GM23338 (cell line): Measurements from ENCODE around the gene IL13RA2. TPM values are rescaled to one million over a fixed set of nuclear protein-coding genes. Genes with fewer than 3 reads are reported as not detected.

ENCODE experiments used
- ATAC-seq: fragments of 200-7000 bp; cut with Tn5 transposase; 3 replicates; pipeline ENCODE4 v1.9.1; 2020
- DNase-seq: peaks from one replicate; pipeline ENCODE4 v3.0.0-alpha.2; 2015; ENCODE audit warnings: low spot score
- H2AFZ ChIP-seq: fragments of 200-600 bp; sonication (generic); 2 replicates; pipeline ENCODE4 v1.8.0; 2016; ENCODE audit warnings: antibody characterized with exemption, mild to moderate bottlenecking, moderate library complexity
- H3F3A ChIP-seq: fragments of 200-600 bp; sonication (generic); replicated peaks from 2 replicates; pipeline ENCODE4 v1.8.0; 2017; ENCODE audit warnings: antibody characterized with exemption, mixed run types, low read depth
- H3K27ac ChIP-seq: fragments of 200-600 bp; sonication (generic); 2 replicates; pipeline ENCODE4 v1.6.1; 2016; ENCODE audit warnings: low read depth
- H3K27me3 ChIP-seq: fragments of 200-600 bp; sonication (generic); 2 replicates; pipeline ENCODE4 v1.8.0; 2016; ENCODE audit warnings: mild to moderate bottlenecking, mixed run types, moderate library complexity; ENCODE audit not compliant: insufficient read depth
- H3K36me3 ChIP-seq: fragments of 200-600 bp; sonication (generic); 2 replicates; pipeline ENCODE4 v1.8.0; 2016; ENCODE audit warnings: mild to moderate bottlenecking; ENCODE audit not compliant: insufficient read depth
- H3K4me1 ChIP-seq: fragments of 200-600 bp; sonication (generic); 2 replicates; pipeline ENCODE4 v1.8.0; 2016; ENCODE audit warnings: mild to moderate bottlenecking, moderate library complexity; ENCODE audit not compliant: insufficient read depth
- H3K4me2 ChIP-seq: fragments of 200-600 bp; sonication (generic); 2 replicates; pipeline ENCODE4 v1.7.1; 2017; ENCODE audit warnings: mixed run types
- H3K4me3 ChIP-seq: fragments of 200-600 bp; sonication (generic); 2 replicates; pipeline ENCODE4 v1.6.1; 2016; ENCODE audit warnings: mixed run types
- H3K79me2 ChIP-seq: fragments of 200-600 bp; sonication (generic); replicated peaks from 2 replicates; pipeline ENCODE4 v1.8.0; 2017; ENCODE audit warnings: mild to moderate bottlenecking; ENCODE audit not compliant: insufficient read depth
- H3K9me2 ChIP-seq: fragments of 200-600 bp; sonication (generic); 2 replicates; pipeline ENCODE4 v1.8.0; 2017; ENCODE audit not compliant: insufficient read depth
- H4K20me1 ChIP-seq: fragments of 200-600 bp; sonication (generic); replicated peaks from 2 replicates; pipeline ENCODE4 v1.8.0; 2017; ENCODE audit warnings: mild to moderate bottlenecking; ENCODE audit not compliant: insufficient read depth
- H3K27ac Mint-ChIP-seq: 2 replicates; pipeline ENCODE4 v1.8.0; 2020; ENCODE audit warnings: inconsistent platforms, mild to moderate bottlenecking, moderate library complexity, mixed read lengths
- H3K27me3 Mint-ChIP-seq: 3 replicates; pipeline ENCODE4 v1.8.0; 2022; ENCODE audit warnings: low read depth, mild to moderate bottlenecking, moderate library complexity, mixed read lengths, inconsistent platforms; ENCODE audit not compliant: insufficient read depth, poor library complexity
- H3K36me3 Mint-ChIP-seq: 3 replicates; pipeline ENCODE4 v1.8.0; 2021; ENCODE audit warnings: low read depth, mild to moderate bottlenecking, inconsistent platforms, moderate library complexity, mixed read lengths
- H3K4me1 Mint-ChIP-seq: 3 replicates; pipeline ENCODE4 v1.8.0; 2020; ENCODE audit warnings: mild to moderate bottlenecking, inconsistent platforms, mixed read lengths
- H3K4me3 Mint-ChIP-seq: 3 replicates; pipeline ENCODE4 v1.8.0; 2021; ENCODE audit warnings: moderate library complexity, mild to moderate bottlenecking, inconsistent platforms, mixed read lengths
- H3K9me3 Mint-ChIP-seq: 3 replicates; pipeline ENCODE4 v1.8.0; 2020; ENCODE audit warnings: moderate library complexity, mild to moderate bottlenecking, inconsistent platforms, mixed read lengths
- CREB1 ChIP-seq: fragments of 250-450 bp; sonication (Bioruptor Pico); IDR thresholded peaks from 2 replicates; pipeline ENCODE4 v1.5.0; 2020; ENCODE audit warnings: low read depth, mild to moderate bottlenecking, moderate library complexity
- CTCF ChIP-seq, 2 experiments: fragments of 200-600 bp in 1 of 2; sonication (generic) in 1 of 2; conservative IDR thresholded peaks; 2 replicates each; pipeline versions ENCODE4 v1.5.1 to v1.6.1; 2016 to 2017; ENCODE audit warnings: antibody characterized with exemption in 2 of 2, low read depth in 2 of 2, mild to moderate bottlenecking in 2 of 2, moderate library complexity in 1 of 2
- EZH2 ChIP-seq: fragments of 200-600 bp; sonication (generic); IDR thresholded peaks from one replicate; pipeline ENCODE4 v1.8.0; 2017; ENCODE audit warnings: antibody characterized with exemption, mild to moderate bottlenecking, low read depth; ENCODE audit not compliant: unreplicated experiment
- EZH2phosphoT487 ChIP-seq: fragments of 200-600 bp; sonication (generic); IDR thresholded peaks from one replicate; pipeline ENCODE4 v1.8.1; 2018; ENCODE audit warnings: antibody characterized with exemption; ENCODE audit not compliant: unreplicated experiment
- JUNB ChIP-seq: IDR thresholded peaks from one replicate; pipeline ENCODE4 v1.6.1; 2016; ENCODE audit warnings: antibody characterized with exemption; ENCODE audit not compliant: unreplicated experiment
- NANOG ChIP-seq: IDR thresholded peaks from 2 replicates; pipeline ENCODE4 v1.6.1; 2016; ENCODE audit warnings: antibody characterized with exemption, borderline replicate concordance
- POLR2AphosphoS5 ChIP-seq: IDR thresholded peaks from 2 replicates; pipeline ENCODE4 v1.6.1; 2016; ENCODE audit warnings: antibody characterized with exemption, low read depth
- STAT1 ChIP-seq: IDR thresholded peaks from one replicate; pipeline ENCODE4 v1.6.1; 2016; ENCODE audit warnings: antibody characterized with exemption; ENCODE audit not compliant: unreplicated experiment
- ZNF114 ChIP-seq: fragments of 250-450 bp; sonication (Bioruptor Pico); IDR thresholded peaks from 2 replicates; pipeline ENCODE4 v1.5.0; 2020; ENCODE audit warnings: mild to moderate bottlenecking, moderate library complexity
- polyA plus RNA-seq: library from polyadenylated mRNA; unstranded; fragments of >200 nt; fragmentation: Nextera tagmentation; extraction: Ambion mirVana; gene quantifications from 2 replicates; pipeline ENCODE4 v1.2.1, GENCODE V29; 2016
- total RNA-seq: library from RNA; depleted of rRNA; stranded (reverse); fragments of >200 nt; shearing (Covaris generic); gene quantifications from 2 replicates; pipeline ENCODE4 v1.2.3, GENCODE V29; 2014
- TF ChIP-seq, protein P1 (sequence below): fragments of 250-450 bp; sonication (Bioruptor Pico); IDR thresholded peaks from 2 replicates; pipeline ENCODE4 v1.5.0; 2020; ENCODE audit warnings: mild to moderate bottlenecking, moderate library complexity

The IL13RA2 gene
- total and polyA plus RNA-seq, 2 experiments from 2014 or later: not detected

DNA sequence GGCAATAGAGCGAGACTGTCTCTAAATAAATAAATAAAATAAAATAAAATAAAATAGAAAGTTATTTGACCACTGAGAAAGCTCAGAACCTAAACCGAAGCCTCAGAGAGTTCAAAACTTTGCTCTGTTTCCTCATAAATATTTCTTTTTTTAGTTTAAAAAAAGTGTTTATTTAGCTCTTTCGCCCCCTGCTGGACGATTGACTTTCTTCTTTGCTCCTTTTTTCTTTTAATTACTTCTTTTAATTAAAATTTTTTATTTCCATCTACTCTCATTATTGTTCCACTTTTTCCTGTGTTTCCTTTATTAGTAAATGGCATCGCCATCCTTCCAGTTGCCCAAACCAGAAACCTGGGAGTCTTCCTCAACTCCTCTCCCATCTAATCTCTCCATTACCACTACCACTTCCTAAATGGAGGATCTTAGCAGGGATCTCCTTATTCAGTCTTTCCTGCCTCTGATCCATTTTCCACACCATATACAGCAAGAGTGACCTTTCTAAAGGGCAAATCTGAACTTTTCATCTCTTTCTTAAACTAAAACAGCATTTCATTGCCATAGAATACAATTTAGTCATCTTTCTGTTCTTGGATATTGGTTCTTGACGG, 728 bp upstream of the IL13RA2 start:
- ATAC-seq (no peak), DNase-seq (peak; percentile 66)
- H4K20me1 ChIP-seq: no peaks in the 10 kb centered on the region
- no peak overlapping the region for H3K27ac ChIP-seq
- Mint-ChIP-seq H3K4me1 (no peaks in the 10 kb centered on the region), H3K36me3 (no peaks in the 10 kb centered on the region), H3K27ac (no peak overlapping the region), H3K4me3 (no peak overlapping the region), H3K9me3 (no peaks in the 10 kb centered on the region), H3K27me3 (no peaks in the 10 kb centered on the region)
- no peaks in the 10 kb centered on the region for H3K4me1 ChIP-seq
- no peak for TF ChIP-seq EZH2phosphoT487
- TF ChIP-seq CTCF (conservative IDR thresholded peaks at IDR 0.05; ENCODE audit: low read depth in 2 of 2): peak in 1 of 2 experiments; percentile 45; a peak in 2 of 4 replicates
- H3K4me3 ChIP-seq: no peak overlapping the region
- no peaks in the 10 kb centered on the region for H3K9me2 ChIP-seq
- H2AFZ ChIP-seq: no peak overlapping the region; the same call in 1 of the 2 replicates
- no peaks in the 10 kb centered on the region for H3K27me3 ChIP-seq
- no peaks in the 10 kb centered on the region for H3K36me3 ChIP-seq
- H3K79me2 ChIP-seq: no peaks in the 10 kb centered on the region
- H3F3A ChIP-seq: no peaks in the 10 kb centered on the region
- H3K4me2 ChIP-seq: no peak overlapping the region

GRCh38 chrX:115013705-115014104, 3.7 kb downstream of the IL13RA2 start:
- Mint-ChIP-seq H3K4me1 (no peaks in the 10 kb centered on the region), H3K36me3 (no peaks in the 10 kb centered on the region), H3K9me3 (no peaks in the 10 kb centered on the region), H3K27me3 (no peaks in the 10 kb centered on the region), H3K4me3 (no peak overlapping the region), H3K27ac (no peak overlapping the region)
- Histone ChIP-seq H4K20me1 (no peaks in the 10 kb centered on the region), H3K27me3 (no peaks in the 10 kb centered on the region), H3K79me2 (no peaks in the 10 kb centered on the region), H3K27ac (no peak overlapping the region), H3F3A (no peaks in the 10 kb centered on the region), H2AFZ (no peak overlapping the region), H3K4me3 (no peak overlapping the region), H3K36me3 (no peaks in the 10 kb centered on the region), H3K9me2 (no peaks in the 10 kb centered on the region), H3K4me2 (no peak overlapping the region), H3K4me1 (no peaks in the 10 kb centered on the region)
- TF ChIP-seq NANOG (no peak), CREB1 (CRISPR knock-in tag) (no peak), STAT1 (no peak), CTCF (conservative IDR thresholded peaks at IDR 0.05; ENCODE audit: low read depth in 2 of 2) (no peak), ZNF114 (CRISPR knock-in tag) (no peak), POLR2AphosphoS5 (no peak), JUNB (no peak), EZH2phosphoT487 (no peak), EZH2 (no peak)
- TF ChIP-seq, protein P1, sequence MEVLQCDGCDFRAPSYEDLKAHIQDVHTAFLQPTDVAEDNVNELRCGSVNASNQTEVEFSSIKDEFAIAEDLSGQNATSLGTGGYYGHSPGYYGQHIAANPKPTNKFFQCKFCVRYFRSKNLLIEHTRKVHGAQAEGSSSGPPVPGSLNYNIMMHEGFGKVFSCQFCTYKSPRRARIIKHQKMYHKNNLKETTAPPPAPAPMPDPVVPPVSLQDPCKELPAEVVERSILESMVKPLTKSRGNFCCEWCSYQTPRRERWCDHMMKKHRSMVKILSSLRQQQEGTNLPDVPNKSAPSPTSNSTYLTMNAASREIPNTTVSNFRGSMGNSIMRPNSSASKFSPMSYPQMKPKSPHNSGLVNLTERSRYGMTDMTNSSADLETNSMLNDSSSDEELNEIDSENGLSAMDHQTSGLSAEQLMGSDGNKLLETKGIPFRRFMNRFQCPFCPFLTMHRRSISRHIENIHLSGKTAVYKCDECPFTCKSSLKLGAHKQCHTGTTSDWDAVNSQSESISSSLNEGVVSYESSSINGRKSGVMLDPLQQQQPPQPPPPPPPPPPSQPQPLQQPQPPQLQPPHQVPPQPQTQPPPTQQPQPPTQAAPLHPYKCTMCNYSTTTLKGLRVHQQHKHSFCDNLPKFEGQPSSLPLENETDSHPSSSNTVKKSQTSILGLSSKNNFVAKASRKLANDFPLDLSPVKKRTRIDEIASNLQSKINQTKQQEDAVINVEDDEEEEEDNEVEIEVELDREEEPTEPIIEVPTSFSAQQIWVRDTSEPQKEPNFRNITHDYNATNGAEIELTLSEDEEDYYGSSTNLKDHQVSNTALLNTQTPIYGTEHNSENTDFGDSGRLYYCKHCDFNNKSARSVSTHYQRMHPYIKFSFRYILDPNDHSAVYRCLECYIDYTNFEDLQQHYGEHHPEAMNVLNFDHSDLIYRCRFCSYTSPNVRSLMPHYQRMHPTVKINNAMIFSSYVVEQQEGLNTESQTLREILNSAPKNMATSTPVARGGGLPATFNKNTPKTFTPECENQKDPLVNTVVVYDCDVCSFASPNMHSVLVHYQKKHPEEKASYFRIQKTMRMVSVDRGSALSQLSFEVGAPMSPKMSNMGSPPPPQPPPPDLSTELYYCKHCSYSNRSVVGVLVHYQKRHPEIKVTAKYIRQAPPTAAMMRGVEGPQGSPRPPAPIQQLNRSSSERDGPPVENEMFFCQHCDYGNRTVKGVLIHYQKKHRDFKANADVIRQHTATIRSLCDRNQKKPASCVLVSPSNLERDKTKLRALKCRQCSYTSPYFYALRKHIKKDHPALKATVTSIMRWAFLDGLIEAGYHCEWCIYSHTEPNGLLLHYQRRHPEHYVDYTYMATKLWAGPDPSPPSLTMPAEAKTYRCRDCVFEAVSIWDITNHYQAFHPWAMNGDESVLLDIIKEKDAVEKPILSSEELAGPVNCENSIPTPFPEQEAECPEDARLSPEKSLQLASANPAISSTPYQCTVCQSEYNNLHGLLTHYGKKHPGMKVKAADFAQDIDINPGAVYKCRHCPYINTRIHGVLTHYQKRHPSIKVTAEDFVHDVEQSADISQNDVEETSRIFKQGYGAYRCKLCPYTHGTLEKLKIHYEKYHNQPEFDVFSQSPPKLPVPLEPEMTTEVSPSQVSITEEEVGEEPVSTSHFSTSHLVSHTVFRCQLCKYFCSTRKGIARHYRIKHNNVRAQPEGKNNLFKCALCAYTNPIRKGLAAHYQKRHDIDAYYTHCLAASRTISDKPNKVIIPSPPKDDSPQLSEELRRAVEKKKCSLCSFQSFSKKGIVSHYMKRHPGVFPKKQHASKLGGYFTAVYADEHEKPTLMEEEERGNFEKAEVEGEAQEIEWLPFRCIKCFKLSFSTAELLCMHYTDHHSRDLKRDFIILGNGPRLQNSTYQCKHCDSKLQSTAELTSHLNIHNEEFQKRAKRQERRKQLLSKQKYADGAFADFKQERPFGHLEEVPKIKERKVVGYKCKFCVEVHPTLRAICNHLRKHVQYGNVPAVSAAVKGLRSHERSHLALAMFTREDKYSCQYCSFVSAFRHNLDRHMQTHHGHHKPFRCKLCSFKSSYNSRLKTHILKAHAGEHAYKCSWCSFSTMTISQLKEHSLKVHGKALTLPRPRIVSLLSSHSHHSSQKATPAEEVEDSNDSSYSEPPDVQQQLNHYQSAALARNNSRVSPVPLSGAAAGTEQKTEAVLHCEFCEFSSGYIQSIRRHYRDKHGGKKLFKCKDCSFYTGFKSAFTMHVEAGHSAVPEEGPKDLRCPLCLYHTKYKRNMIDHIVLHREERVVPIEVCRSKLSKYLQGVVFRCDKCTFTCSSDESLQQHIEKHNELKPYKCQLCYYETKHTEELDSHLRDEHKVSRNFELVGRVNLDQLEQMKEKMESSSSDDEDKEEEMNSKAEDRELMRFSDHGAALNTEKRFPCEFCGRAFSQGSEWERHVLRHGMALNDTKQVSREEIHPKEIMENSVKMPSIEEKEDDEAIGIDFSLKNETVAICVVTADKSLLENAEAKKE (CRISPR knock-in tag): no peak
- DNase-seq: no peak
- no peak for ATAC-seq
